GM21786 (cell line): ENCODE data around the gene AFG3L2.
"Not testable (repeated sequence)": the region's sequence is repeated elsewhere in the genome, so short reads cannot be mapped to it uniquely, and the experiment has no call there.

ENCODE experiments used
- ATAC-seq: cut with Tn5 transposase; IDR thresholded peaks from one replicate; pipeline ENCODE4 v1.9.1; 2021; ENCODE audit not compliant: unreplicated experiment

Gene AFG3L2

DNA sequence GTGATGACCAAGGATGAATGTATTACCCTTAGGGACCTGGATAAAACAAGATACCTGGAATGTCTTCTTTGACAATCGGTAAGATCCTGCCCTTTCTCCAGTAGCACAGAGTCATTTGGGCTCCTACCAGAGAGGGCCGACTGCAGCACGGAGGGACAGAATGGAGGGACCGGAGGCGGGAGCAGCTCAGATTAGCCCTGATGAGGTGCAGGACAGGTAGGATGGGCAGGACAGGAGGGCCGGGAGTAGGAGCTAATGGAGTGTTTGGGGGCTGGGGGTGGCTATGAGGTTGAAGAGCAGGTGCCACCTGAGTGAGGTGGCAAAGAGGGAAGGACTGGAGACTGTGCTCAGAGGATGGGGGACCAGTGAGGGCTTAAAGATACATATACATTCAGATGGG is 20.8 kb upstream of the AFG3L2 start:
- no peak for ATAC-seq

DNA sequence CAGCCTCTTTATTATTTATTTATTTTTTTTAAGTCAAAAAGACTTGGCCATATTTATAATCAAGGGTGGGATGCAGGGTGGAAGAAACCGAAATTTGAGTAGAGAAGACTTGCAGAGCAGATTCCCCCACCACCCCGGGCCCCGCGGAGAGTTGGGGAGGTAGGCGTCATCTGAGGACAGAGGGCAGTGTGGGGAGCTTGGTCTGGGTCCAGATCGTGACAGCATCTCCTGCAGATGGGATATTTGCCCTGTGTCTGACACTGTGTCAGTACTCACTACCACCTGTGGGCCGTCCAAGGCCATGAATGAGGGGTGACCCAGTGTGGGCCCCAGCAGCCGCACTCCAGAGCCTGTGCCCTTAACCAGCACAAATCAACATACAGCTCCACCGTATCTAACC is 20.2 kb upstream of the AFG3L2 start:
- ATAC-seq: no peak

DNA sequence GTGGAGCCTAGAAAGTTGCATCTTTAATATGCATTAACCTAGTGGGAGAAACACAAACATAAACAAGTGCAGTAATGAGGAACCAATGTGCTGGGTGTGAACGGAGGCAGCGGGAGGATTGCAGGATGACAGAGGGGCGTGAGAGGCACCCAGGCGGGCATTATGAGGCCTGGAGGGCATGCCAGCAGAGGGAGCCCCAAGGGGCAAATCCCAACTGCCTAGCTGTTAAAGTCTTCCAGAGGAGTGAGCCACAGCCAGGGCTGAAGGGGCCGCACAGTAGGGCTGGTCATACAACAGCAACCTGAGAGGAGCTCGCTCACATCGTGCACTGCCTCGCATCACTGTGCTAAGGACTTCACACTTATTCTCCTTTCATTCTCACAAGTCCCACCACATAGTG is 17.4 kb upstream of the AFG3L2 start:
- no peak for ATAC-seq

DNA sequence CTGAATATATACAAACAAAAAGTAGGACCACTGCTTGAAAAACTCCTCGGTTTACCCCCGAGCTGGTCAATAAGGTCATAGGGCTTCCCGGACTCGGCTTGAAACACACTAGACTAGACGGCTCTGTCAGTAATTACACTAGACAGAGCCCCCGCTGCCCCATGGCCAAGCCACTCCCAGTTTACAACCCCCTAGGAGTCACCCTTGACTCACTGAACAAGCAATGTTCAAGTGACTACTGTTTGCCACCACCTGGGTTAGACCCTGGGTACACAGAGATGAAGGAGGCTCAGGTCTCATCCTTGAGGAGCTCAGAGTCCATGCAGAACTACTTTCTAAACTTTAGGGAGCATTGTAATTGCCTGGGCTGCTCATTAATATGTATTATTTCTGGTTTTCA is 17.0 kb upstream of the AFG3L2 start:
- no peak for ATAC-seq

GRCh38 chr18:12393510-12393909 is 16.5 kb upstream of the AFG3L2 start:
- ATAC-seq: no peak

- peak; percentile 77 for ATAC-seq
Observed at GRCh38 chr18:12391487-12392165, 14.6 kb upstream of the AFG3L2 start.

- no peak for ATAC-seq
Observed at GRCh38 chr18:12388442-12388841, 11.4 kb upstream of the AFG3L2 start.

- ATAC-seq: no peak
Observed at GRCh38 chr18:12384261-12384660, 7.2 kb upstream of the AFG3L2 start.

- not testable (repeated sequence) for ATAC-seq
Observed at GRCh38 chr18:12383759-12384158, 6.7 kb upstream of the AFG3L2 start.

GRCh38 chr18:12382221-12382814 is 5.3 kb upstream of the AFG3L2 start:
- ATAC-seq: not testable (repeated sequence)

DNA sequence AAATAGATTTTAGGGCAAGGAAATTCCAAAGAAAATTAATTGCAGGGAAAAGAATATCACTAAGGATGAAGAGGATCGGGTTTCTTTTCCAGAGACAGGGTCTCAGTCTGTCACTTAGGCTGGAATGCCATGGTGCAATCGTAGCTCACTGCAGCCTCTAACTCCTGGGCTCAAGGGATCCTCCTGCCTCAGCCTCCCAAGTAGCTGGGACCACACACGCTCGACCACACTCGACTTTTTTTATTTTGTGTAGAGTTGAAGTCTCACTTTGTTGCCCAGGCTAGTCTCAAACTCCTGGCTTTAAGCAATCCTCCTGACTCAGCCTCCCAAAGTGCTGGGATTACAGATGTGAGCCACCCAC is 1.2 kb upstream of the AFG3L2 start:
- not testable (repeated sequence) for ATAC-seq

GRCh38 chr18:12377556-12378197 is 650 bp upstream of the AFG3L2 start:
- ATAC-seq: no peak

GRCh38 chr18:12376034-12376753 is 833 bp downstream of the AFG3L2 start:
- no peak for ATAC-seq

DNA sequence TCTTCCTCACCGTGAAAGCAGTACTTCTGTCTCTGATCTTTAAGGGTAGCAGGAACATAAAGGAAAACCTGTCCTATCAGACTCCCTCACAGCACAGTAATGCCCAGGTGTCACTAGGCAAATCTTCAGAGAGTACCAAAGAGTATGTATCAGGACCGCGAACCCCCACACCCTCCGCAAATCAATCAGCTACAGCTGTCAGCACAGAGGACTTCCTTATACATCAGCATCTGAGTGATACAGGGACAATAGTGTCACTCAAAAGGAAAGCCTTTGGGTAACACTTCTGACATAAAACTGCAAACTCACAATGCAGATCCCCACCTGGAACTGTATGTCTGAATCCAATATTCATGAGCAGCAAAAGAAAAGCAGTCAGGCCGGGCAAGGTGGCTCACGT is 2.6 kb downstream of the AFG3L2 start:
- no peak for ATAC-seq

DNA sequence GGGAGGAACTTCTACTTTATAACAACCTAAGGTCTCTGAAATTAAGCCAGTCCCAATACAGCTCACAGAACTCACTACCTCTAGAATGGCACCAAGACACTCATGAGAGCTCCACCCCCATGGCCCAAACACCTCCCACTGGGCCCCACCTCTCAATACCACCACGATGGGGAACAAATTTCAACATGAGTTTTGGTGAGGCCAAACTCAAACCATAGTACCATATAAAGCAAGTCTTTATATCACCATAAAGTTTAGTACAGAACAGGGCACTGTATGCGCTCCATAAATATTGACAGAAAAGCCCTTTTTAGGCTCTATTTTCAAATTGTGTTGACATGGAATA is 3.3 kb downstream of the AFG3L2 start:
- ATAC-seq: no peak

DNA sequence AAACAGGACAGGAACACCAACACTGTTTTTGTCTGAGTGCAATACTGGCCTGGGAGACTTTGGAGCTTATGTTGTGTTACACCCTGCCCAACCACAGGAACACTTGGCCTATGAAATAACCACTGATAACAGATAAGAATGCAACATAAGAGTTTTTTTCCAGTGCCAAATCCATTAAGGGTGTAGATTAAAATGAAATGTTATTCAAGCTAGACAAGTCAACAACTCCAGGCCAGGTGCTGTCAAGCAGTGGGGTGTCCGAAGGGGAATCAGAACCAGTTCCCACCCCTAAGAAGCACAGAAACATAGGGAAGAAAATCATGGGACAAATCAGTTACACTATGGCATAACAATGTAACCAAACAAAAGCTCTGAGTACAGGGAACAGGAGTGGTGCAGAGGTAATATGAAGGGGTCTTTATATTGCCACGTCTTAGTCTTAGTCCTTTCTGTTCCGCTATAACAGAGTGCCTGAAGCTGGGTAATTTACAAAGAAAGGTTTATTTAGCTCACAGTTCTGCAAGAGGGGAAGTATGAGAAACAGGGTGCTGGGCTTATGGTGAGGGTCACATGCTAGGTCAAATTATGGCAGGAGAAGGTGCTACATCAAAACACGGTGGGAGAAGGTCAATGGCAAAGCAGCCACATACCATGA is 3.8 kb downstream of the AFG3L2 start:
- no peak for ATAC-seq

DNA sequence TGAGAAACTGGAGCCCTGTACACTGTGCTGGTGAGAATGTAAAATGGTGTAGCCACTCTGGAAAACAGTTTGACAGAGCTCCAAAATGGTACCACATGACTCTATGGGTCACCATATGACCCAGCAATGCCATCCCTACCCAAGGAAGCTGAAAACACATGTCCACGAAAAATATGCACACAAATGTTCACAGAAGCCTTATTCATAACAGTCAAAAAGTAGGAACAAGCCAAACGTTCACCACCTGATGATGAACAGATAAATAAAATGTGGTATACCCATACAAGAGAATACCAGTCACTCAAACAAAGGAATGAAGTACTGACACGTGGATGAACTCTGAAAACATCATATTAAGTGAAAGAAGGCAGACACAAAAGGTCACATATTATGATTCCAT is 4.6 kb downstream of the AFG3L2 start:
- ATAC-seq: no peak

GRCh38 chr18:12371590-12371989 is 5.4 kb downstream of the AFG3L2 start:
- no peak for ATAC-seq

- ATAC-seq: no peak
Observed at GRCh38 chr18:12369211-12369610, 7.8 kb downstream of the AFG3L2 start.

GRCh38 chr18:12366784-12367183 is 10.2 kb downstream of the AFG3L2 start:
- no peak for ATAC-seq

DNA sequence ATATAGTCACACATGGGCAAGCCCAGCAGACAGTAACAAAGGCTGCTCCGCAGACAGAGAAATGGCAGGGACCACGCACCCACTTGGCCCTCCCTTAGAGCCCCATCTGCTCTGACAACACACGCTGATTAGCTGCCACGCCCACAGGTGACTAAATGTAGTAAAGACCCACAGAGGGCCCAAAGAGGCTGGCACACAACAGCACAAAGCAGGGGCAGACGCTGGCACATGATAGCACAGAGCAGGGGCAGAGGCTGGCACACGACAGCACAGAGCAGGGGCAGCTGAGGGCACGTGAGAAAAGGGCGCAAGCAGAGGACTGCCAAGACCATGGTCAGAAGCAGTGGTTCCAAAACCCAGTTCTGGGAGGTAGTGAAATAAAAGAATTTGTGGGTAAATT is 10.6 kb downstream of the AFG3L2 start:
- no peak for ATAC-seq
